CD1c-positive myeloid dendritic cell (primary cell): ENCODE measurements around the gene CYP1B1.
"Not testable (repeated sequence)": the region's sequence is repeated elsewhere in the genome, so short reads cannot be mapped to it uniquely, and the experiment has no call there.

Source experiments
- DNase-seq: peaks from one replicate; pipeline ENCODE4 v3.0.0-alpha.2; 2016; ENCODE audit errors: extremely low spot score

CYP1B1 gene

DNA sequence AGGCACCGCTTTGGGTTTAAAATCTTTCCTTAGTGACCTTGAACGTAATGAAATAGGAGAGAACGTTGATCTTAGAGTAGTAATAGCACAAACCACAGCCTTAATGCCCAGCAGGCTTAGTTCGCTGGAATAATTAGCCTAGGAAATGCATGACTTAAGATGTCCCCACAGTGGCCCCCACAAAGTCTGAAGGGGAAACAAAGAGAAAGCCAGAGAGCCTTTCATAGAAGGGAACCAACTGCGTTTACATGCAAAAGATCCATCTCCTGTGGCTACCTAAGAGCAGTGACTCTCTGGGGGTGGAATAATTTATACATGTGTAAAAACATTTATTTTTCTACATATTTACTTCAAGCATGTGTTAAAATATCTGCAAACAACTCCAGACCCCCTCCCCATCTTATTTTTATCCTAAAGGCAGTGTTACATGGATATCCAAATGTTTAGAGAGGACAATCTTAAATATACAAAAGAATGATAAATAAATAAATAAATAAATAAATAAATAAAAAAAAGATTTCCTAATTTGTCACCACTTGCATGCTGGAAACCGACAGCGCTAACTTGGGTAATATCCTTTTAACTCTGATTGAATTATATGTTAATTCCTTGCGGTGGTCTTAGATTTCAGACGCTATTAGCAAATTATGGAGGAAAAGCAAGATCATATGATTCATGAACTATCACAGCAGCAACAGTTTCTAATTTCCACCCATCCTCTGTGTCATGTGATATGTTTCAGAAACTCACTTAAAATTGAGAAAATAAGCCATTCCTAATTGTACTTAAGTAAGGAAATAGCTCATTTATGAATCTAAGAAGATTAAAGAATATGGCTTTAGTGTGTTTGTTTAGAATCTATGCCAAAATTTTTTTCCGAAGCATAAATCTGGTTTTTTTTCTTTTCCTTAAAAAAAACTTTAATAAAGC lies 23.4 kb upstream of the CYP1B1 start:
- peak; percentile 32 for DNase-seq

GRCh38 chr2:38098421-38099098 lies 22.6 kb upstream of the CYP1B1 start:
- DNase-seq: peak; percentile 67

DNA sequence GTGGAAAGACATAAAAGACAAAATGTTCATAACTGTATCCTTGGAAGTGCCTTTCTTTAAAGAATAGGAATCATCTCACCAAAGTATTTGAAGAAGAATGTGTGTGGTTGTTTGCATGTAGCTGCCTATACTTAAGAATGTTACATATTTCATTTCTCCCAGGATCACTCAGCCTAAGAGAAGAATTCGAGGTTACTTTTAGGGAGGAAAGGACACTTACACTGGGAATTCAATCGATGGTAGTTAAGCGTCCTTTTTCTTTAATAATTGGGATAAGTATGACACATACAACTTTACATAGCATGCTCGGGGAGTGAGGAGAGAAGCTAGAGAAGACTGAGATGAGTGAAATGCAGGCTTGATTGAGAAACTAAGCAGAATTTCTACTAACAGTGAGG lies 22.0 kb upstream of the CYP1B1 start:
- no peak for DNase-seq

GRCh38 chr2:38097258-38097987 lies 21.5 kb upstream of the CYP1B1 start:
- no peak for DNase-seq

DNA sequence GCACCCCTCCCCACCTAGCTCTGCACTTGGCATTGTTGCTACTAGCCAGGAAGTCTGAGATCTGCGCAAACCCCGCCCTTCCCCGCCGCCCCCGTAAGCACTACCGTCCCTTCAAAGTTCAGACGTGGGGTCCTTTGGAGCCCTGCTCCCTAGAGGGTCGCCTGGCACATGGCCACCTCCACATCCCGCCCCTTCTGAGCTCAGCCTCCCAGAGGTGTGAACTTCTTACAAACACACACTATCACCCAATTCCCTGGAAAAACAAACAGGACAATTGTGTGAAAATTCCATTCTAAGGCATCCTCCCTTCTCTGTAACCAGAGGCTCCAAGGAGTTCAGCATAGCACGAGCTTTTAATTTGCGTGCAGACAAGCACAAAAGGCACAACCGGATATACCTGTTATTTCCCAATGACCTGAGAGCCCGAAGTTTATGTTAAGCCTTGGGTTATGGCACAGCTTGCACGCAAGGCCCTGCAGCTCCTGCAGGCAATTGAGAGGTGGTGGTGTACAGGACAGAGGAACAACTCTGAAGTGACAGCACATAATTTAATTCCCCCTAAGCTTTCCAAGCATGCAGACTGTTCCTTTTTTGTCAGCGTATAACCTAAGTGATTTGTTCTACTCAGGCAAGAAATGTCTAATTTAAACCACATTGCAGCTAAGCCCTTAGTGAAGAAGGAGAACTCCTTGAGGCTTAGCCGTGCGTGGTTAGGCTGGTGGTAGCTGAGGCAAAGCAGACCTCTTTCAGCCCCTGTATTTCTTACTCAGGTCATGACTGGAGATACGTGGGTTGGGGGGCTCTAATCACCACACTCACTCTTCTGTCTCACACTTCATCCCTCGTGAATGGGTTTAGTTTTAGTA lies 20.3 kb upstream of the CYP1B1 start:
- peak; percentile 58 for DNase-seq

- DNase-seq: no peak
Observed at GRCh38 chr2:38095079-38095995, 19.4 kb upstream of the CYP1B1 start.

GRCh38 chr2:38093527-38094165 lies 17.7 kb upstream of the CYP1B1 start:
- no peak for DNase-seq

- DNase-seq: peak; percentile 65
Observed at GRCh38 chr2:38092196-38092902, 16.4 kb upstream of the CYP1B1 start.

DNA sequence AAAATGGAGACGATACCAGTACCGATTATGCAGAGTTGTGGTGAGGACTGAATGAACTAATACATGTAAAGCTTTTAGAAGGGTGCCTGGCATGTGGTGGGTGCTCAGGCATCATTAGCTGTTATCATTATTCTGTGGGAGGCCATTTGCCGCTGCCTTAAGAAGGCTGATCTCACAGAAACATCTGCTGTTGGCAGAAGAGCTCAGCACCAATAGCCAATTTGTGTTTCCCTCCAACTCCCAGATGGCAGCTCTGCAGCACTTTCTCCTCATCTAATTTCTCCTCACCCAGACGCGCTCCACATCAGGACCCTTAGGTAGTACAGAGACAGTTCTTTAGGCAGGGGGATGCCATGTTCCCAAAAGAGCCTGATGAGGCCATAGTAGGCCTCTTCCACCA lies 15.8 kb upstream of the CYP1B1 start:
- no peak for DNase-seq

- no peak for DNase-seq
Observed at GRCh38 chr2:38090928-38091327, 15.0 kb upstream of the CYP1B1 start.

GRCh38 chr2:38090212-38090611 lies 14.3 kb upstream of the CYP1B1 start:
- DNase-seq: not testable (repeated sequence)

- DNase-seq: not testable (repeated sequence)
Observed at GRCh38 chr2:38085998-38086698, 10.2 kb upstream of the CYP1B1 start.

GRCh38 chr2:38084556-38084955 lies 8.6 kb upstream of the CYP1B1 start:
- DNase-seq: not testable (repeated sequence)

- DNase-seq: not testable (repeated sequence)
Observed at GRCh38 chr2:38082727-38083126, 6.8 kb upstream of the CYP1B1 start.

DNA sequence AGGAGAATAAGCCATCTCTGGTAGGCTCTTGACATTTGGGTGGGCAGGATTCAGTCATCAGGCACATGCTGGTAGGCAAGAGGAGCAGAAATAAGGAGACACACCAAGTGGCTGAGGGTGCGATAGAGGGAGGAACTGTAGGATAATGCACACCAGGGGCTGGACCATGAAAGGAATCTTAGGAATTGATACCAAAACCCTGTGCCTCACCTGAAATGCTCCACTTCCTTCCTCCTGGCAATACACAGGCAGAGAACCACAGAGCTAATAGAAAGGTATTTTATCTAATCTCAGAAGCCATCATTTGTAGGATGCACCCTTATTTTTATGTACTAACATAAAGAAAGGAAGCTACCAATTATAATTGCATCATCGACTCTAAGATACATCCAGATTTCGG lies 4.4 kb upstream of the CYP1B1 start:
- DNase-seq: no peak

DNA sequence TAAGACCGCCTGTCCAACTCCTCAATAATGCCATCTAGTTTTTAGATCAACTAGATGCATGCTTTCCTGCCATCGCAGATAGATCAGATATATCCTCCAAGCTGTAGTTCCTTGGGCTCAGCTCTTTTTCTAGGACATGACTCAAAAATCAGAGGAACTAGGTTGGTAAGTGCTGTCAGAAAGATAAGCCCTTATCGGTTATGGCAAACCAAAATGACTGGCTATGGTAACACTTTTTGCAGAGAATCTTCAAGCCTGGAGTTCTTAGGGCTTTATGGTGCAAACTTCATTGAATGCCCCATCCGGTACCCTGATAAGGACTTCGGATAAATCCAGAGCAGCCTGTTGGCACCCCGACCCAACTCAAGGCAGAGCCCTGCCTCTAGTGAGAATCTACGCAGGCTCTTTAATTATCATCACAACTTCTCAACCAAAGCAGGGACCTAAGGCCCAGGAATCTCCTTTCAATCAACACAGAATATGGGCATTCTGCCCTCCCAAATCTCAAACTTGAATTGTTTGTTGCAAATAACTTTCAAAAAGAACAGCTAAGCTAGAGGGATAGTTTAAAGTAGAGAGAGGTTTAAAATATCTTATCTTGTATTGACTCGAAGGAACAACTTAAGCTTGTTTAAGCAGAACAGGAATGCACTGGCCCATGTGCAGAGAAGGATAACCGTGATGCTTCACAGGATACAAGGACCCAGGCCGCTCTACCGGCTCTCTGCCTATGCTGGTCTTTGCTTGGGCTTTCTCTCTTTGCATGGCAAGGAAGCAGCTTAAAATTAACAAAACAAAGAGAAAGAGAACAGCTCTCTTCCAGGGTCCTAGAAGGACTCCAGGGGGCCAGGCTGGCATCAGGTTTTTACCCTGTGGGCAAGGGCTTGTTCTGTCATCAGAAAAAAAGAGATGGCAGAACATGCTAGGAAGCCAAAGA lies 3.4 kb upstream of the CYP1B1 start:
- DNase-seq: no peak

DNA sequence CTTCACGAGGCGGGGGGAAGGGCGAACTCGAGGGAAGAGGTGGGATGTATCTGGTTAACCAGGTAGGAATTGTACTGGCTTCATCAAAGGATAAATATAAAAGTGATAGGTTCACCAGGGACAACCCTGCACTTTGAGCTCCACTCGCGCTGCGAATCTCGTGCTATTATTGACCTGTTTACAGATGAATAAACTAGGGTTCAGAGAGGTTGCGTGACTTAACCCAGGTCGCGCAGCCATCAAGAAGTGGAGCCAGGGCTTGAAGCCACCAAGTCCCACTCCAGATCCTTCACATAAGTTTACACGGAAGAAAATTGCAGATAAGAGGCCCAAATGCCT lies 1.4 kb upstream of the CYP1B1 start:
- DNase-seq: no peak
